DOHH2 (cell line): Measurements from ENCODE around the gene TCF3.

ENCODE experiments used
- H3F3A ChIP-seq: fragments of 200-600 bp; sonication (generic), shearing (Covaris generic); 2 replicates; pipeline ENCODE4 v1.6.0; 2016; ENCODE audit warnings: antibody characterized with exemption, mild to moderate bottlenecking; ENCODE audit not compliant: control insufficient read depth, insufficient read depth
- H3K27ac ChIP-seq: fragments of 200-600 bp; sonication (generic); 2 replicates; pipeline ENCODE4 v1.5.1; 2014; ENCODE audit warnings: low read depth, mild to moderate bottlenecking, low read length, moderate library complexity
- H3K27me3 ChIP-seq: fragments of 200-600 bp; sonication (generic); 2 replicates; pipeline ENCODE4 v1.6.1; 2014; ENCODE audit warnings: mild to moderate bottlenecking, low read length, mixed read lengths; ENCODE audit not compliant: control insufficient read depth
- H3K36me3 ChIP-seq: fragments of 200-600 bp; sonication (generic); 2 replicates; pipeline ENCODE4 v1.6.1; 2014; ENCODE audit warnings: mild to moderate bottlenecking, low read length, moderate library complexity, mixed read lengths; ENCODE audit not compliant: control insufficient read depth
- H3K4me1 ChIP-seq: fragments of 200-600 bp; sonication (generic); 2 replicates; pipeline ENCODE4 v1.6.1; 2014; ENCODE audit warnings: mild to moderate bottlenecking, low read length, mixed read lengths; ENCODE audit not compliant: control insufficient read depth
- H3K4me2 ChIP-seq: fragments of 200-600 bp; sonication (generic); 2 replicates; pipeline ENCODE4 v1.6.0; 2014; ENCODE audit warnings: mild to moderate bottlenecking, low read length, moderate library complexity
- H3K4me3 ChIP-seq: fragments of 200-600 bp; sonication (generic); 2 replicates; pipeline ENCODE4 v1.5.1; 2014; ENCODE audit warnings: mild to moderate bottlenecking, low read length, mixed read lengths
- H3K79me2 ChIP-seq: fragments of 200-600 bp; sonication (generic); 2 replicates; pipeline ENCODE4 v1.6.1; 2014; ENCODE audit warnings: mild to moderate bottlenecking, low read length, mixed read lengths; ENCODE audit not compliant: control insufficient read depth
- H3K9me2 ChIP-seq: fragments of 200-600 bp; sonication (generic); replicated peaks from 2 replicates; pipeline ENCODE4 v1.6.1; 2014; ENCODE audit warnings: mild to moderate bottlenecking, low read length, mixed read lengths; ENCODE audit not compliant: control insufficient read depth
- H3K9me3 ChIP-seq: fragments of 200-600 bp; sonication (generic); 2 replicates; pipeline ENCODE4 v1.6.1; 2014; ENCODE audit warnings: antibody characterized with exemption, low read length, mixed read lengths; ENCODE audit not compliant: control insufficient read depth, insufficient read depth
- H4K20me1 ChIP-seq: fragments of 200-600 bp; sonication (generic); 2 replicates; pipeline ENCODE4 v1.6.0; 2014; ENCODE audit warnings: low read depth, mild to moderate bottlenecking, antibody characterized with exemption, low read length, moderate library complexity; ENCODE audit not compliant: control insufficient read depth, insufficient read depth
- EZH2phosphoT487 ChIP-seq: fragments of 200-600 bp; sonication (generic); IDR thresholded peaks from 2 replicates; pipeline ENCODE4 v1.6.1; 2017; ENCODE audit warnings: borderline replicate concordance, mild to moderate bottlenecking, antibody characterized with exemption, low read length, moderate library complexity, mixed read lengths
- TF ChIP-seq, protein P1 (sequence below): fragments of 200-600 bp; sonication (generic); IDR thresholded peaks from one replicate; pipeline ENCODE4 v1.5.1; 2014; ENCODE audit warnings: antibody characterized with exemption, mild to moderate bottlenecking, low read depth, low read length; ENCODE audit not compliant: poor library complexity, severe bottlenecking

Gene TCF3

DNA sequence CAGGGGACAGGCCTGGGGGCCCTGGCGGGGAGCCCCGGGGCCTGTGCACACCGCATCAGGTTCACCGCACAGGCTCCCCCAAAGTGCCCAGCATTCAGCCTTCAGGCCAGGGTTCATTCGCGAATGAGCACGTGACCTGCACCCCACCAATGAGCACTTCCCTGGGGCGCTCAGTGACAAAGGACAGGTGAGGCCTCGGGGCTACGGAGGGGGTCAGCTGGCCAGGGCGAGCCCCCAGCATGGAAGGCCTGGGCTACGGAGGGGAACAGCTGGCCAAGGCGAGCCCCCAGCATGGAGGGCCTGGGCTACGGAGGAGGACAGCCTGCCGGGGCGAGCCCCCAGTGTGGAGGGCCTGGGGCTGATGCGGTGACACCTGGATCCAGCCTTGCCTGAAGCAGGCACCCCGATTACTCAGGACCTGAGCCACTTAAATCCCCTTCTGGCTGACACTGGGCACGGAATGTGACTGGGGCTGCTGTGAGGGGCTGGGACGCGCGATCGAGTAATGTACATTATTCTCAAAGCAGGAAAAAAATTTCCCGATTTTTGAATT, 23.1 kb downstream of the TCF3 start:
- peaks cover 81% of the 10 kb centered on the region for H3K36me3 ChIP-seq

DNA sequence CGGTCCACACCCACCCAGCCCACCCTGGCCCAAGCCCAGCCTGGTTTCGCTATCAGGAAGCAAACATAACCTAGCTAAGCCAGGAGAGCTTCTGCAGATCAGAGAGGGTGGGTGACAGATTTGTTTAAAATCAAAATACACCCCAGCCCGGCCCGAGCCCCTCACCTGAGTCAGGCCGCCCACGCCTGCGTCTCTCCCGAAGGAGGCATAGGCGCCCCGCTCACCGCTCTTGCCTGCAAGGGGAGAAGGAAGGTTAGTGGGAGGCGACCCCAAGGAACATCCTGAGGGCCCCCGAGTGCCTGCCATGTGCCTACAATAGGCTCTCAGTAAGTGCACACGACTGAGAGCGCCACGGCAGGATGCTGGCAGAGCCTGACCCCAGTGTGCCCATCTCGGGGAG, 25.2 kb downstream of the TCF3 start:
- H3K9me2 ChIP-seq: no peaks in the 10 kb centered on the region
- H3K4me3 ChIP-seq: no peak overlapping the region
- no peak overlapping the region for H3K4me2 ChIP-seq
- TF ChIP-seq EZH2phosphoT487: no peak
- TF ChIP-seq, protein P1, sequence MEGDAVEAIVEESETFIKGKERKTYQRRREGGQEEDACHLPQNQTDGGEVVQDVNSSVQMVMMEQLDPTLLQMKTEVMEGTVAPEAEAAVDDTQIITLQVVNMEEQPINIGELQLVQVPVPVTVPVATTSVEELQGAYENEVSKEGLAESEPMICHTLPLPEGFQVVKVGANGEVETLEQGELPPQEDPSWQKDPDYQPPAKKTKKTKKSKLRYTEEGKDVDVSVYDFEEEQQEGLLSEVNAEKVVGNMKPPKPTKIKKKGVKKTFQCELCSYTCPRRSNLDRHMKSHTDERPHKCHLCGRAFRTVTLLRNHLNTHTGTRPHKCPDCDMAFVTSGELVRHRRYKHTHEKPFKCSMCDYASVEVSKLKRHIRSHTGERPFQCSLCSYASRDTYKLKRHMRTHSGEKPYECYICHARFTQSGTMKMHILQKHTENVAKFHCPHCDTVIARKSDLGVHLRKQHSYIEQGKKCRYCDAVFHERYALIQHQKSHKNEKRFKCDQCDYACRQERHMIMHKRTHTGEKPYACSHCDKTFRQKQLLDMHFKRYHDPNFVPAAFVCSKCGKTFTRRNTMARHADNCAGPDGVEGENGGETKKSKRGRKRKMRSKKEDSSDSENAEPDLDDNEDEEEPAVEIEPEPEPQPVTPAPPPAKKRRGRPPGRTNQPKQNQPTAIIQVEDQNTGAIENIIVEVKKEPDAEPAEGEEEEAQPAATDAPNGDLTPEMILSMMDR: no peak
- peaks cover 22% of the 10 kb centered on the region for H3K4me1 ChIP-seq
- H3K27ac ChIP-seq: no peak overlapping the region
- H4K20me1 ChIP-seq: peaks cover 15% of the 10 kb centered on the region
- peaks cover 69% of the 10 kb centered on the region for H3K79me2 ChIP-seq
- peaks cover 80% of the 10 kb centered on the region for H3K36me3 ChIP-seq
- H3F3A ChIP-seq: no peaks in the 10 kb centered on the region
- H3K27me3 ChIP-seq: no peaks in the 10 kb centered on the region
- no peaks in the 10 kb centered on the region for H3K9me3 ChIP-seq

More for the DNA sequence above, 23.1 kb downstream of the TCF3 start:
- peaks cover 7% of the 10 kb centered on the region; the same call in 1 of the 2 replicates for H3K4me1 ChIP-seq
- no peaks in the 10 kb centered on the region for H3K9me2 ChIP-seq
- no peaks in the 10 kb centered on the region for H3F3A ChIP-seq
- peaks cover 15% of the 10 kb centered on the region for H4K20me1 ChIP-seq
- no peak overlapping the region for H3K4me3 ChIP-seq
- peaks cover 75% of the 10 kb centered on the region for H3K79me2 ChIP-seq
- H3K9me3 ChIP-seq: no peaks in the 10 kb centered on the region
- H3K27me3 ChIP-seq: no peaks in the 10 kb centered on the region
- no peak overlapping the region for H3K4me2 ChIP-seq
- H3K27ac ChIP-seq: no peak overlapping the region
- no peak for TF ChIP-seq EZH2phosphoT487
- TF ChIP-seq, protein P1: no peak

DNA sequence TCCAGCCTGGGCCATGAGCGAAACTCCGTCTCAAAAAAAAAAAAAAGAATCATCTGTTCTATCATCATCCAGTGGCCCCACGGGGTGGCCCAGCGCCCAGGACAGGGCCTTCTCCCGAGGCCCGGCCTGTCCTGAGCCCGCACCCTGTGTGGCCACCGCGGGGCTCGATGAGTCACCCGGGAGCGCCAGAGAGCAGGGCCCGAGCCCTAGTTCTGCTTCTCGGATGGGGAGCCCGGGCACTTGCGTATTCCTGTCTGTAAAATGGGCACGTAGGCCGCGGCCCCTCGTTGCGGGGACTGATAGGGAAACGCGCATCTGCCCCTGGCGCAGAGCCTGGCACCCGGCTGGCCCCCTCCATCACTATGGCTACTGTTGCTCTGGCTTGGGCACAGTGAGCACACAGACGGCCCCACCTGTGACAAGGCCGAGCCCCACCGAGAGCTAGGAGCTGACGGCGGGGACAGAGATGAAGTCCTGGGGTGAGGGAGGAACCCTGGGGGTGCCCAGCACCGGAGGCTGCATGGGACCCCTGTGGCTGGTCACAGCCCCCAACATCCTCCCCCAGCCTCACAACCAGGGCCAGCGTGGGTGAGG, 25.9 kb downstream of the TCF3 start:
- Histone ChIP-seq H3K79me2 (peaks cover 63% of the 10 kb centered on the region), H3K4me3 (no peak overlapping the region), H3K27me3 (no peaks in the 10 kb centered on the region), H3K9me3 (no peaks in the 10 kb centered on the region), H3K9me2 (no peaks in the 10 kb centered on the region), H4K20me1 (peaks cover 15% of the 10 kb centered on the region), H3K36me3 (peaks cover 76% of the 10 kb centered on the region), H3K4me2 (no peak overlapping the region), H3K27ac (no peak overlapping the region), H3F3A (no peaks in the 10 kb centered on the region), H3K4me1 (peaks cover 28% of the 10 kb centered on the region)
- TF ChIP-seq, protein P1: no peak
- TF ChIP-seq EZH2phosphoT487: no peak
